Esophagus squamous epithelium (tissue), 5 donors: ENCODE data around the gene PFKL. TPM values are rescaled to one million over a fixed set of nuclear protein-coding genes. Genes with fewer than 3 reads are reported as not detected.

Source experiments
- DNase-seq: peaks from one replicate; lab custom pipeline; 2025; lab: John Stamatoyannopoulos, UW
- H3K27ac ChIP-seq, 4 donors: fragments of 200-600 bp; sonication (generic); one replicate each; pipeline ENCODE4 v1.5.1; 2016 to 2019; ENCODE audit warnings: mild to moderate bottlenecking in 1 of 4
- H3K27me3 ChIP-seq, 4 donors: fragments of 200-600 bp; sonication (generic); 1 replicate in 3 of 4; 2 replicates in 1 of 4; pipeline versions ENCODE4 v1.5.1 to v1.6.0; 2017 to 2021; ENCODE audit warnings: antibody characterized with exemption in 1 of 4
- H3K36me3 ChIP-seq, 3 donors: fragments of 200-600 bp; sonication (generic); one replicate each; pipeline ENCODE4 v1.5.1; 2016 to 2019
- H3K4me1 ChIP-seq, 3 donors: fragments of 200-600 bp; sonication (generic); one replicate each; pipeline ENCODE4 v1.5.1; 2017 to 2019
- H3K4me3 ChIP-seq, 4 donors: fragments of 200-600 bp; sonication (generic); 1 replicate in 3 of 4; 2 replicates in 1 of 4; pipeline ENCODE4 v1.5.1; 2016 to 2019; ENCODE audit warnings: mild to moderate bottlenecking in 2 of 4, moderate library complexity in 1 of 4
- H3K9me3 ChIP-seq, 3 donors: fragments of 200-600 bp; sonication (generic); one replicate each; pipeline ENCODE4 v1.5.1; 2016 to 2019
- CTCF ChIP-seq, 6 experiments: fragments of 450-650 bp in 4 of 6; fragments of 200-600 bp in 2 of 6; sonication (generic) in 2 of 6; IDR thresholded peaks; one replicate each; pipeline ENCODE4 v1.5.1; 2016 to 2019; ENCODE audit warnings: antibody characterized with exemption in 6 of 6, mild to moderate bottlenecking in 4 of 6, moderate library complexity in 4 of 6
- POLR2A ChIP-seq, 4 donors: fragments of 450-650 bp; IDR thresholded peaks; one replicate each; pipeline ENCODE4 v1.6.1; 2017; ENCODE audit warnings: antibody characterized with exemption in 4 of 4, mild to moderate bottlenecking in 4 of 4, moderate library complexity in 3 of 4
- WGBS, 2 donors: methylation state at CpG; one replicate each; pipeline ENCODE4 v1.1.5; 2018; 5-methylcytosine and 5-hydroxymethylcytosine counted together
- intact Hi-C: fragments of 100-400 bp; cut with DNase I; formaldehyde crosslinking; loops from one replicate; pipeline ENCODE4 v1.15.0; 2022
- total RNA-seq, 4 donors: library from RNA; depleted of rRNA; stranded (reverse); fragments of >200 nt; gene quantifications; one replicate each; pipeline ENCODE4 v1.1.0, GENCODE V29; 2016
- donor health status: DM: yes; HTN: yes; CAD: no.

PFKL gene
- total RNA-seq, 4 donors from 2014 or later, result 81.3 to 135 (median 94.6) TPM

GRCh38 chr21:44259082-44259705 is 40.7 kb upstream of the PFKL start:
- H3K9me3 ChIP-seq, result no peaks in the 10 kb centered on the region
- no peak for TF ChIP-seq CTCF (IDR thresholded peaks at IDR 0.05)
- no peak for TF ChIP-seq POLR2A (IDR thresholded peaks at IDR 0.05)
- peaks cover 0 to 52% (median 0%) of the 10 kb centered on the region in 4 donors for H3K27me3 ChIP-seq
- 77 to 86% methylated on average over 12 to 19 of the region's 22 CpGs for WGBS, 2 donors
- DNase-seq, result no peak
- no peak overlapping the region for H3K27ac ChIP-seq
- no peaks in the 10 kb centered on the region for H3K36me3 ChIP-seq
- H3K4me1 ChIP-seq, result peaks cover 0 to 15% (median 0%) of the 10 kb centered on the region in 3 donors
- no peak overlapping the region for H3K4me3 ChIP-seq
- intact Hi-C loops, result no loop called here

GRCh38 chr21:44260066-44260465 is 39.8 kb upstream of the PFKL start:
- 66 to 70% methylated on average over 4 of the region's 4 CpGs for WGBS, 2 donors
- intact Hi-C loops, result no loop called here
- no peak for TF ChIP-seq CTCF (IDR thresholded peaks at IDR 0.05)
- no peak for TF ChIP-seq POLR2A (IDR thresholded peaks at IDR 0.05)
- no peaks in the 10 kb centered on the region for H3K36me3 ChIP-seq
- no peaks in the 10 kb centered on the region for H3K9me3 ChIP-seq
- H3K4me1 ChIP-seq, result peaks cover 0 to 6% (median 0%) of the 10 kb centered on the region in 3 donors
- no peak overlapping the region for H3K27ac ChIP-seq
- no peak overlapping the region for H3K4me3 ChIP-seq
- no peak for DNase-seq
- peaks cover 0 to 48% (median 0%) of the 10 kb centered on the region in 4 donors for H3K27me3 ChIP-seq

DNA sequence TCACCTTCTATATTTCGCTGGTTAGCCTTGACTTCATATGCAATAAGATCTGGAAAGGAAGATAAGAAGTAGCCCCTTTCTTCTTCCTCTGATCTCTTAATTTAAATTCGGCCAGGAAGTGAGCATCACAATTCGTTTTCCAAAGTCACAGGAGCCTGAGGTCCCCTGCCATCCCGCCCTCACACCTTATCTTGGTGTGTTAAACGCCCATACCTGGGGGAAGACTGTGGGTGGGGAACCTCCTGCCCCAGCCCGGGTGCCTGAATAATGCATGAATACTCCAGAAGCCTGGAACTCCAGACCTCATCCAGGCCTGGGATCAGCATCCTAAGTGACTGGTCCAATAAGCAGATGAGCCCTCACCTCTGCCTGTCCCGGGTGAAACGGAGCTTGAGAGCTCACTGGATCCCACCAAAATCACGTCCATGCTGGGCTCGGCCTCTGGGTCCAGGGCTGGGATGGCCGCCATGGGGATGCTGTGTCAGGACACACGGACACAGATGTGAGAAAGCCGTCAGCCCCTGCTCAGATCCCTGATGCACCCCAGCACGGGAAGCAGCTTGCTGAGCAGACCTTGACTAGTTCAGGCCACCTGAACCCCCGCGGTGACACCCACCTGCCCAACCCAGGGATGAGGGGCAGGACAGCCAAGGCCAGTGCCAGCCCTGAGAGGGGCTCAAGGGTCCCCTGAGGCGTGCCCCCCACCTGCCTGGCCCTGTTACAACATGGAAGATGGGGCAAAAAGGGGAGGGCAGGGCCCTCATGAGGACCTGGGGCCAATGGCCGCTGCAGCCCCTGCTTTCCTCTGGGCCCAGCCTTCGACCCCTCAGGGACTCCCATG is 38.8 kb upstream of the PFKL start:
- Histone ChIP-seq H3K9me3 (no peaks in the 10 kb centered on the region), H3K27ac (no peak overlapping the region), H3K27me3 (peaks cover 0 to 40% (median 0%) of the 10 kb centered on the region in 4 donors), H3K36me3 (no peaks in the 10 kb centered on the region), H3K4me1 (no peaks in the 10 kb centered on the region), H3K4me3 (no peak overlapping the region)
- no peak for DNase-seq
- intact Hi-C loops, result no loop called here
- no peak for TF ChIP-seq CTCF (IDR thresholded peaks at IDR 0.05)
- TF ChIP-seq POLR2A (IDR thresholded peaks at IDR 0.05), result no peak
- WGBS, 2 donors, result 58 to 66% methylated on average over 8 of the region's 19 CpGs

DNA sequence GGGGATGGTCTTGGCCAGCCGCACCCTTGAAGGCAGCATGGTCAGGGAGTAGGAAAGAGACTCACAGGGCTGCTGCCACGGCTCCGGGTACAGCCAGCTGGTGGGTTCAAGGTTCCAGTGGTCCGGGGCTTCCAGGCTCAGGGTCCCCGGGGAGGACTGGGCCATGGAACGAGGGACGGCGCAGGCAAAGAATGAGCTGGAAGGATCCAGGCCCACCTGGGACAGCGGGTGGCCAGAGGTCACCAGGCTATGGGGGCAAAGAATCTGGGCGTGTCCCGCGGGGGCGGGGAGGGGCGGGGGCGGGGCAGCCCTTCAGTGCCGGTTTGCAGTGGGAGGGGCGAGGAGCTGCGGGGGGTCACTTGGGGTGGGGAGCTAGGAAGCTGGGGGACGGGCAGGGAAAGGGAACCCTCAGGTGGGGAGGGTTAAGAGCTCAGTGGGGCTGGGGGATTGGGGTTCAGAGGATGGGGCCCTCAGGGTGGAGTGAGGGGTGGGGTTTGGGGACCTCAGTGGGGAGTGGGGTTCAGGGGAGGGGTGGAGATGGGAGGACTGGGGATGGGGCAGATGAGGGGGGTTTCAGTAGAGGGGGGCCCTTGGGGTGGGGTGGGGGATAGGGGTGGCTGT is 38.1 kb upstream of the PFKL start, which contains the start of gene DNMT3L:
Gene DNMT3L (minus strand): TSS at position 223 of the 621 bp plus-strand sequence. CDS start 638 bp downstream, outside the sequence.
- no peak for DNase-seq
- no peaks in the 10 kb centered on the region for H3K36me3 ChIP-seq
- WGBS, 2 donors, result no CpG with 5 or more reads among the region's 19 CpGs

More for the DNA sequence above, 38.1 kb upstream of the PFKL start, which contains the start of gene DNMT3L:
- intact Hi-C loops, result no loop called here
- H3K27me3 ChIP-seq, result peaks cover 0 to 40% (median 0%) of the 10 kb centered on the region in 4 donors
- H3K4me3 ChIP-seq, result no peak within 1 kb of the TSS
- H3K4me1 ChIP-seq, result no peaks in the 10 kb centered on the region
- no peaks in the 10 kb centered on the region for H3K9me3 ChIP-seq
- H3K27ac ChIP-seq, result no peak within 1 kb of the TSS
- no peak for TF ChIP-seq CTCF (IDR thresholded peaks at IDR 0.05)
- TF ChIP-seq POLR2A (IDR thresholded peaks at IDR 0.05), result no peak
